SK-N-SH (cell line): ENCODE results near the gene ZNF275. TPM values are rescaled to one million over a fixed set of nuclear protein-coding genes. Genes with fewer than 3 reads are reported as not detected.
A peak's percentile ranks its signal among the peaks of the same experiment; 100 is the strongest.

ENCODE experiments used
- CTCF ChIA-PET: fragments of 300-600, 350-600 bp; formaldehyde crosslinking; extraction: SDS; loops from one replicate; lab custom pipeline; 2021; lab: Yijun Ruan, JAX
- POLR2A ChIA-PET: fragments of 350-600 bp; sonication (Branson Sonifier 250); formaldehyde crosslinking; extraction: SDS; loops from one replicate; lab custom pipeline; 2020; ENCODE audit warnings: antibody characterized with exemption, inconsistent platforms; lab: Yijun Ruan, JAX
- DNase-seq: peaks from one replicate; pipeline ENCODE4 v3.0.0; 2012
- H2AFZ ChIP-seq: fragments of 200-600 bp; sonication (generic); 2 replicates; pipeline ENCODE4 v1.8.1; 2016; ENCODE audit warnings: antibody characterized with exemption, mild to moderate bottlenecking, low read depth
- H3F3A ChIP-seq: fragments of 200-600 bp; sonication (generic); replicated peaks from 2 replicates; pipeline ENCODE3; 2016; ENCODE audit warnings: antibody characterized with exemption, mild to moderate bottlenecking; ENCODE audit not compliant: insufficient read depth
- H3K27ac ChIP-seq, 2 experiments: fragments of 200-500 bp in 1 of 2; fragments of 200-600 bp in 1 of 2; sonication (Bioruptor generic) in 1 of 2; sonication (generic), shearing (Covaris generic) in 1 of 2; 2 replicates each; pipeline versions ENCODE4 v1.5.1 to v1.6.1; 2014 to 2016; ENCODE audit warnings: low read depth in 2 of 2, inconsistent platforms in 1 of 2, low read length in 1 of 2, mild to moderate bottlenecking in 1 of 2, mixed read lengths in 1 of 2
- H3K27me3 ChIP-seq: fragments of 200-600 bp; sonication (generic), shearing (Covaris generic); 2 replicates; pipeline ENCODE4 v1.6.1; 2016; ENCODE audit warnings: mixed run types; ENCODE audit not compliant: insufficient read depth
- H3K36me3 ChIP-seq, 2 experiments: fragments of 200-500 bp in 1 of 2; fragments of 200-600 bp in 1 of 2; sonication (Bioruptor generic) in 1 of 2; sonication (generic) in 1 of 2; replicated peaks in 1 of 2; 2 replicates each; pipeline versions ENCODE3 to v1.5.1; 2014 to 2016; ENCODE audit warnings: low read length in 1 of 2, mild to moderate bottlenecking in 1 of 2; ENCODE audit not compliant: insufficient read depth in 2 of 2, control insufficient read depth in 1 of 2
- H3K4me1 ChIP-seq, 2 experiments: fragments of 200-500 bp in 1 of 2; fragments of 200-600 bp in 1 of 2; sonication (Bioruptor generic) in 1 of 2; sonication (generic), shearing (Covaris generic) in 1 of 2; 2 replicates each; pipeline versions ENCODE4 v1.5.1 to v1.6.1; 2014 to 2016; ENCODE audit warnings: low read depth in 1 of 2, low read length in 1 of 2, mixed run types in 1 of 2; ENCODE audit not compliant: insufficient read depth in 2 of 2, control insufficient read depth in 1 of 2
- H3K4me2 ChIP-seq: fragments of 200-600 bp; sonication (generic), shearing (Covaris generic); 2 replicates; pipeline ENCODE4 v1.6.1; 2017; ENCODE audit warnings: mixed run types
- H3K4me3 ChIP-seq, 2 experiments: fragments of 200-500 bp in 1 of 2; fragments of 200-600 bp in 1 of 2; sonication (Bioruptor generic) in 1 of 2; sonication (generic), shearing (Covaris generic) in 1 of 2; 2 replicates each; pipeline versions ENCODE4 v1.5.1 to v1.8.1; 2014 to 2016; ENCODE audit warnings: low read depth in 2 of 2, inconsistent platforms in 1 of 2, low read length in 1 of 2, mild to moderate bottlenecking in 1 of 2, mixed read lengths in 1 of 2, moderate library complexity in 1 of 2
- H3K79me2 ChIP-seq: fragments of 200-600 bp; sonication (generic); 2 replicates; pipeline ENCODE4 v1.8.1; 2017; ENCODE audit warnings: mild to moderate bottlenecking; ENCODE audit not compliant: insufficient read depth
- H3K9ac ChIP-seq: fragments of 200-600 bp; sonication (generic); 2 replicates; pipeline ENCODE4 v1.6.1; 2017; ENCODE audit warnings: mixed run types
- H3K9me2 ChIP-seq: fragments of 200-600 bp; sonication (generic); 2 replicates; pipeline ENCODE4 v1.6.1; 2017; ENCODE audit warnings: mixed run types
- H3K9me3 ChIP-seq: fragments of 200-600 bp; sonication (generic); 2 replicates; pipeline ENCODE4 v1.6.1; 2017; ENCODE audit warnings: mixed run types, mild to moderate bottlenecking, moderate library complexity
- H4K20me1 ChIP-seq: fragments of 200-600 bp; sonication (generic); 2 replicates; pipeline ENCODE4 v1.6.1; 2017; ENCODE audit warnings: mild to moderate bottlenecking, mixed run types; ENCODE audit not compliant: insufficient read depth
- ELF1 ChIP-seq: IDR thresholded peaks from 2 replicates; pipeline ENCODE4 v1.4.0; 2012
- EP300 ChIP-seq, 2 experiments: IDR thresholded peaks; 2 replicates each; pipeline versions ENCODE4 v1.4.0 to v1.6.1; 2012; ENCODE audit warnings: borderline replicate concordance in 1 of 2, low read depth in 1 of 2, low read length in 1 of 2
- EZH2phosphoT487 ChIP-seq: fragments of 200-600 bp; sonication (generic); IDR thresholded peaks from 2 replicates; pipeline ENCODE4 v1.6.1; 2017; ENCODE audit warnings: low read depth, mixed run types, mild to moderate bottlenecking, antibody characterized with exemption, moderate library complexity, borderline replicate concordance
- FOXM1 ChIP-seq: IDR thresholded peaks from 2 replicates; pipeline ENCODE4 v1.4.0; 2012; ENCODE audit warnings: low read depth, mild to moderate bottlenecking
- GATA2 ChIP-seq: sonication (generic); formaldehyde crosslinking; IDR thresholded peaks from 2 replicates; pipeline ENCODE4 v1.5.0; 2020; ENCODE audit warnings: mild to moderate bottlenecking, missing genetic modification reagents
- JUND ChIP-seq: IDR thresholded peaks from 2 replicates; pipeline ENCODE4 v1.4.0; 2012
- MXI1 ChIP-seq: IDR thresholded peaks from 2 replicates; pipeline ENCODE4 v1.6.1; 2012; ENCODE audit warnings: mild to moderate bottlenecking, low read depth, low read length, improper control_type of control experiment
- RCOR1 ChIP-seq: fragments of 150-350 bp; IDR thresholded peaks from 2 replicates; pipeline ENCODE4 v1.6.1; 2017; ENCODE audit warnings: antibody characterized with exemption, low read length
- SIN3A ChIP-seq: IDR thresholded peaks from 2 replicates; pipeline ENCODE4 v1.6.1; 2012; ENCODE audit warnings: low read depth, mild to moderate bottlenecking, low read length, moderate library complexity, borderline replicate concordance
- SMC3 ChIP-seq: IDR thresholded peaks from 2 replicates; pipeline ENCODE4 v1.6.1; 2012; ENCODE audit warnings: low read depth, low read length, improper control_type of control experiment
- TCF12 ChIP-seq: IDR thresholded peaks from 2 replicates; pipeline ENCODE4 v1.4.0; 2012
- TEAD4 ChIP-seq: IDR thresholded peaks from 2 replicates; pipeline ENCODE4 v1.4.0; 2012; ENCODE audit warnings: mild to moderate bottlenecking, borderline replicate concordance; ENCODE audit not compliant: insufficient read depth
- USF1 ChIP-seq: IDR thresholded peaks from 2 replicates; pipeline ENCODE4 v1.4.0; 2012; ENCODE audit warnings: low read depth, borderline replicate concordance
- WGBS: methylation state at CpG from one replicate; pipeline ENCODE4 v1.1.6; 2017; ENCODE audit warnings: low lambda C conversion rate; 5-methylcytosine and 5-hydroxymethylcytosine counted together
- polyA plus RNA-seq, 3 experiments: library from polyadenylated mRNA; depleted of rRNA; stranded (reverse); fragments of >200 nt; gene quantifications; 2 replicates each; pipeline ENCODE4 v1.2.3, GENCODE V29; 2012
- TF ChIP-seq, protein P1 (sequence below): fragments of 200-600 bp; sonication (generic); IDR thresholded peaks from 2 replicates; pipeline ENCODE4 v1.6.1; 2017; ENCODE audit warnings: antibody characterized with exemption, mild to moderate bottlenecking, moderate library complexity
- TF ChIP-seq, protein P2 (sequence below): IDR thresholded peaks from 2 replicates; pipeline ENCODE4; 2012
- TF ChIP-seq, protein P3 (sequence below): fragments of 150-350 bp; IDR thresholded peaks from 2 replicates; pipeline ENCODE4 v1.6.1; 2016; ENCODE audit warnings: mild to moderate bottlenecking, low read depth, low read length
- TF ChIP-seq, protein P4 (sequence below): fragments of 150-350 bp; IDR thresholded peaks from 2 replicates; pipeline ENCODE4 v1.6.1; 2017; ENCODE audit warnings: antibody characterized with exemption, low read length, low read depth, borderline replicate concordance
- TF ChIP-seq, protein P5 (sequence below): IDR thresholded peaks from 2 replicates; pipeline ENCODE4 v1.4.0; 2012; ENCODE audit warnings: low read depth

The ZNF275 gene
- polyA plus RNA-seq, 1 of the 3 experiments (the other 2 are of a cell fraction) = 4.9 TPM

DNA sequence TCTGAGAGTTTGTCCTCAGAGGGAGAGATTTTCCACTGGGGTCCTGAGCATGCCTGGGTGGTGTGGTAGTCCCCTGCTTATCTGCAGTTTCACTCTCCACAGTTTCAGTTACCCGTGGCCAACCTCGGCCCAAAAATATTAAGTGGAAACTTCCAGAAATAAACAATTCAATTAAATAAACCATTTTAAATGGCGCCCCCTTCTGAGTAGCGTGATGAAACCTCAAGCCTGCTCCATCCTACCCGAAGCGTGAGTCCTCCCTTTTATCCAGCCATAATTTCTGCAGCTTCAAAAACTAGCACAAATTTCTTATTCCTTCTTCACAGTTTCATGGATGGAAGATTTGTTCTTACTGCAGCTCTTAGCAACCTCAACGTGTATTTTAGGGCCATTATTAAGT is 40.5 kb downstream of the ZNF275 start:
- Histone ChIP-seq H3K36me3 (no peaks in the 10 kb centered on the region), H3K9me3 (no peaks in the 10 kb centered on the region), H4K20me1 (no peaks in the 10 kb centered on the region), H3K4me3 (no peak overlapping the region), H3K4me1 (no peaks in the 10 kb centered on the region; a peak in 1 of 4 replicates), H2AFZ (no peak overlapping the region), H3K79me2 (no peaks in the 10 kb centered on the region), H3K9ac (no peak overlapping the region), H3K4me2 (no peak overlapping the region), H3K9me2 (no peaks in the 10 kb centered on the region), H3K27ac (no peak overlapping the region), H3K27me3 (peaks cover 15% of the 10 kb centered on the region), H3F3A (no peaks in the 10 kb centered on the region)
- DNase-seq = no peak
- 39% methylated on average over 7 of the region's 7 CpGs for WGBS
- no peak for TF ChIP-seq EP300 (IDR thresholded peaks at IDR 0.05; ENCODE audit: borderline replicate concordance in 1 of 2, low read depth in 1 of 2, low read length in 1 of 2)
- TF ChIP-seq, protein P1, sequence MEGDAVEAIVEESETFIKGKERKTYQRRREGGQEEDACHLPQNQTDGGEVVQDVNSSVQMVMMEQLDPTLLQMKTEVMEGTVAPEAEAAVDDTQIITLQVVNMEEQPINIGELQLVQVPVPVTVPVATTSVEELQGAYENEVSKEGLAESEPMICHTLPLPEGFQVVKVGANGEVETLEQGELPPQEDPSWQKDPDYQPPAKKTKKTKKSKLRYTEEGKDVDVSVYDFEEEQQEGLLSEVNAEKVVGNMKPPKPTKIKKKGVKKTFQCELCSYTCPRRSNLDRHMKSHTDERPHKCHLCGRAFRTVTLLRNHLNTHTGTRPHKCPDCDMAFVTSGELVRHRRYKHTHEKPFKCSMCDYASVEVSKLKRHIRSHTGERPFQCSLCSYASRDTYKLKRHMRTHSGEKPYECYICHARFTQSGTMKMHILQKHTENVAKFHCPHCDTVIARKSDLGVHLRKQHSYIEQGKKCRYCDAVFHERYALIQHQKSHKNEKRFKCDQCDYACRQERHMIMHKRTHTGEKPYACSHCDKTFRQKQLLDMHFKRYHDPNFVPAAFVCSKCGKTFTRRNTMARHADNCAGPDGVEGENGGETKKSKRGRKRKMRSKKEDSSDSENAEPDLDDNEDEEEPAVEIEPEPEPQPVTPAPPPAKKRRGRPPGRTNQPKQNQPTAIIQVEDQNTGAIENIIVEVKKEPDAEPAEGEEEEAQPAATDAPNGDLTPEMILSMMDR = peak; percentile 25; the same call in 1 of the 2 replicates
- POLR2A ChIA-PET = interaction anchor here (0.5 kb wide), 1 partner anchor 419 kb away, joined by 3 read pairs; no protein-coding TSS in a partner anchor
- CTCF ChIA-PET = no interaction called here

- 17% methylated on average over 5 of the region's 5 CpGs for WGBS
- no peak overlapping the region for H3K4me3 ChIP-seq
- H4K20me1 ChIP-seq = no peaks in the 10 kb centered on the region
- H3K27me3 ChIP-seq = peaks cover 15% of the 10 kb centered on the region
- CTCF ChIA-PET = no interaction called here
- H3F3A ChIP-seq = no peaks in the 10 kb centered on the region
- H2AFZ ChIP-seq = no peak overlapping the region
- no peaks in the 10 kb centered on the region for H3K79me2 ChIP-seq
- H3K36me3 ChIP-seq = no peaks in the 10 kb centered on the region
- POLR2A ChIA-PET = no interaction called here
- peaks cover 0 to 3% of the 10 kb centered on the region in 2 experiments; a peak in 1 of 4 replicates for H3K4me1 ChIP-seq
- no peak for TF ChIP-seq USF1
- TF ChIP-seq, protein P2, sequence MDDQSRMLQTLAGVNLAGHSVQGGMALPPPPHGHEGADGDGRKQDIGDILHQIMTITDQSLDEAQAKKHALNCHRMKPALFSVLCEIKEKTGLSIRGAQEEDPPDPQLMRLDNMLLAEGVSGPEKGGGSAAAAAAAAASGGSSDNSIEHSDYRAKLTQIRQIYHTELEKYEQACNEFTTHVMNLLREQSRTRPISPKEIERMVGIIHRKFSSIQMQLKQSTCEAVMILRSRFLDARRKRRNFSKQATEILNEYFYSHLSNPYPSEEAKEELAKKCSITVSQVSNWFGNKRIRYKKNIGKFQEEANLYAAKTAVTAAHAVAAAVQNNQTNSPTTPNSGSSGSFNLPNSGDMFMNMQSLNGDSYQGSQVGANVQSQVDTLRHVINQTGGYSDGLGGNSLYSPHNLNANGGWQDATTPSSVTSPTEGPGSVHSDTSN = no peak
- no peak for TF ChIP-seq TCF12
- no peak for TF ChIP-seq SIN3A
- no peak for TF ChIP-seq SMC3
- TF ChIP-seq, protein P3, sequence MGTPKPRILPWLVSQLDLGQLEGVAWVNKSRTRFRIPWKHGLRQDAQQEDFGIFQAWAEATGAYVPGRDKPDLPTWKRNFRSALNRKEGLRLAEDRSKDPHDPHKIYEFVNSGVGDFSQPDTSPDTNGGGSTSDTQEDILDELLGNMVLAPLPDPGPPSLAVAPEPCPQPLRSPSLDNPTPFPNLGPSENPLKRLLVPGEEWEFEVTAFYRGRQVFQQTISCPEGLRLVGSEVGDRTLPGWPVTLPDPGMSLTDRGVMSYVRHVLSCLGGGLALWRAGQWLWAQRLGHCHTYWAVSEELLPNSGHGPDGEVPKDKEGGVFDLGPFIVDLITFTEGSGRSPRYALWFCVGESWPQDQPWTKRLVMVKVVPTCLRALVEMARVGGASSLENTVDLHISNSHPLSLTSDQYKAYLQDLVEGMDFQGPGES = no peak
- no peak for TF ChIP-seq FOXM1
- TF ChIP-seq, protein P4, sequence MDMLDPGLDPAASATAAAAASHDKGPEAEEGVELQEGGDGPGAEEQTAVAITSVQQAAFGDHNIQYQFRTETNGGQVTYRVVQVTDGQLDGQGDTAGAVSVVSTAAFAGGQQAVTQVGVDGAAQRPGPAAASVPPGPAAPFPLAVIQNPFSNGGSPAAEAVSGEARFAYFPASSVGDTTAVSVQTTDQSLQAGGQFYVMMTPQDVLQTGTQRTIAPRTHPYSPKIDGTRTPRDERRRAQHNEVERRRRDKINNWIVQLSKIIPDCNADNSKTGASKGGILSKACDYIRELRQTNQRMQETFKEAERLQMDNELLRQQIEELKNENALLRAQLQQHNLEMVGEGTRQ = no peak
- TF ChIP-seq EZH2phosphoT487 = no peak
- TF ChIP-seq RCOR1 = no peak
- no peak for TF ChIP-seq GATA2
- TF ChIP-seq JUND = no peak
- no peak for TF ChIP-seq MXI1
- TF ChIP-seq ELF1 = no peak
- no peak for TF ChIP-seq EP300 (IDR thresholded peaks at IDR 0.05; ENCODE audit: borderline replicate concordance in 1 of 2, low read depth in 1 of 2, low read length in 1 of 2)
- TF ChIP-seq, protein P5, sequence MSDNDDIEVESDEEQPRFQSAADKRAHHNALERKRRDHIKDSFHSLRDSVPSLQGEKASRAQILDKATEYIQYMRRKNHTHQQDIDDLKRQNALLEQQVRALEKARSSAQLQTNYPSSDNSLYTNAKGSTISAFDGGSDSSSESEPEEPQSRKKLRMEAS = no peak
- TF ChIP-seq TEAD4 = no peak
- DNase-seq = no peak
- no peak overlapping the region for H3K9ac ChIP-seq
- H3K27ac ChIP-seq = no peak overlapping the region
- H3K4me2 ChIP-seq = no peak overlapping the region
- H3K9me2 ChIP-seq = no peaks in the 10 kb centered on the region
- no peaks in the 10 kb centered on the region for H3K9me3 ChIP-seq
Observed at GRCh38 chrX:153375571-153375970, 41.6 kb downstream of the ZNF275 start.
